Prostate gland (tissue), 1 donor: ENCODE measurements around the gene RPRD1B.

Source experiments
- POLR2A ChIP-seq: fragments of 450-650 bp; IDR thresholded peaks from one replicate; pipeline ENCODE4 v1.6.1; 2016; ENCODE audit warnings: antibody characterized with exemption, mild to moderate bottlenecking
- POLR2AphosphoS5 ChIP-seq: sonication (generic); formaldehyde crosslinking; IDR thresholded peaks from one replicate; pipeline ENCODE4 v1.6.1; 2017; ENCODE audit warnings: antibody characterized with exemption

DNA sequence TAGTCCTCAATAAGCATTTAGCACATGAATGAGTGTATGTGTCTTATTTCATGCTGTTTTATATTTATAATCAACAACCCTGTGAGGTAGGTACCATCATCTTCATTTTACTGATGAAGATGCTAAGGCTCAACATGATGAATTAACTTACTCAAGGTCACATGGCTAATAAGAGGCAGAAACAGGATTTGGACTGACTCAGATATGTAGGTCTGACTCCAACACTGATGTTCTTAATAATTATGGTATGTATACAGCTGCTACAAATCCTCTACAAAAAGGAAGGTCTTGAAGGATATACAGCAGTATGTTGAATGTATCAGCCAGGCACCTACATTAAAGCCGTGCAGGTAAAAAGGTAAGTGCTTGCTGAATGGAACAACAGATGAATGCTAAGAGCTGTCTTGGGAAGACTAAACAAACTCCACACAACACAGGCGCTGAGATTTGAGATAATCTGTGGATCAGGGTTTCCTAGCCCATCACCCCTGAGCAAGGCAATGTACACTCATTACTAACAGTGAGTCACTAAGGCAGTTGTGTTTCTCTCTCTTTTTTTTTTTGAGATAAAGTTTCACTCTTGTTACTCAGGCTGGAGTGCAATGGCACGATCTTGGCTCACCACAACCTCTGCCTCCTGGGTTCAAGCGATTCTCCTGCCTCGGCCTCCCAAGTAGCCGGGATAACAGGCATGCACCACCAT, 32.2 kb upstream of the RPRD1B start:
- TF ChIP-seq POLR2A (no peak), POLR2AphosphoS5 (no peak)
